Activated B cell treated with CpG ODN at 0.5 μM for 24 hours (primary cell): ENCODE results near the gene SPOCK1. TPM values are rescaled to one million over a fixed set of nuclear protein-coding genes. Genes with fewer than 3 reads are reported as not detected.

ENCODE experiments used
- ATAC-seq: fragments of 200-7000 bp; cut with Tn5 transposase; one replicate; pipeline ENCODE4 v1.10.0; 2021; ENCODE audit warnings: low read depth, mild to moderate bottlenecking, moderate library complexity
- CTCF ChIA-PET: fragments of 350-600 bp; sonication (Branson Sonifier 250); formaldehyde crosslinking; loops from one replicate; lab custom pipeline; 2021; ENCODE audit warnings: antibody characterized with exemption; lab: Charles Lee
- POLR2A ChIA-PET: fragments of 350-600 bp; sonication (Branson Sonifier 250); formaldehyde crosslinking; loops from one replicate; lab custom pipeline; 2021; ENCODE audit warnings: antibody characterized with exemption; lab: Charles Lee
- DNase-seq: peaks from one replicate; pipeline ENCODE4 v3.0.0; 2022
- H3K27ac Mint-ChIP-seq: one replicate; pipeline ENCODE4 v1.8.0; 2020; ENCODE audit warnings: mixed read lengths
- H3K27me3 Mint-ChIP-seq: one replicate; pipeline ENCODE4 v1.8.0; 2021; ENCODE audit warnings: mixed read lengths
- H3K36me3 Mint-ChIP-seq: one replicate; pipeline ENCODE4 v1.8.0; 2021; ENCODE audit warnings: low read depth, mixed read lengths
- H3K4me1 Mint-ChIP-seq: one replicate; pipeline ENCODE4 v1.8.0; 2021; ENCODE audit warnings: mixed read lengths
- H3K4me3 Mint-ChIP-seq: one replicate; pipeline ENCODE4 v1.8.0; 2020; ENCODE audit warnings: mild to moderate bottlenecking, mixed read lengths
- H3K9me3 Mint-ChIP-seq: one replicate; pipeline ENCODE4 v1.8.0; 2020; ENCODE audit warnings: mixed read lengths
- CTCF ChIP-seq: fragments of 200-600 bp; IDR thresholded peaks from one replicate; pipeline ENCODE4 v1.8.0; 2022; ENCODE audit warnings: antibody characterized with exemption, mild to moderate bottlenecking
- intact Hi-C: fragments of 100-400 bp; cut with micrococcal nuclease; formaldehyde crosslinking; loops from one replicate; pipeline ENCODE4 v1.15.1; 2024
- total RNA-seq: library from RNA; stranded (reverse); gene quantifications from 2 replicates; pipeline ENCODE4 v1.2.3, GENCODE V29; 2022

The SPOCK1 gene
- total RNA-seq, 1 donor from 2014 or later = not detected

GRCh38 chr5:137164961-137165360, 334.2 kb downstream of the SPOCK1 start:
- no peaks in the 10 kb centered on the region for H3K4me1 Mint-ChIP-seq
- no peaks in the 10 kb centered on the region for H3K36me3 Mint-ChIP-seq
- no peak overlapping the region for H3K27ac Mint-ChIP-seq

GRCh38 chr5:137164536-137164935, 334.6 kb downstream of the SPOCK1 start:
- CTCF ChIA-PET = no interaction called here
- DNase-seq (no peak), ATAC-seq (no peak)
- Mint-ChIP-seq H3K27ac (no peak overlapping the region), H3K36me3 (no peaks in the 10 kb centered on the region), H3K4me1 (no peaks in the 10 kb centered on the region), H3K27me3 (no peaks in the 10 kb centered on the region), H3K4me3 (no peak overlapping the region), H3K9me3 (peaks cover 2% of the 10 kb centered on the region)
- POLR2A ChIA-PET = no interaction called here
- intact Hi-C loops = no loop called here
- TF ChIP-seq CTCF = no peak

More at GRCh38 chr5:137164961-137165360, 334.2 kb downstream of the SPOCK1 start:
- Mint-ChIP-seq H3K9me3 (peaks cover 2% of the 10 kb centered on the region), H3K4me3 (no peak overlapping the region), H3K27me3 (no peaks in the 10 kb centered on the region)
- CTCF ChIA-PET = no interaction called here
- no peak for TF ChIP-seq CTCF
- ATAC-seq (no peak), DNase-seq (no peak)
- POLR2A ChIA-PET = no interaction called here
- intact Hi-C loops = no loop called here

- ChIA-PET CTCF (no interaction called here), POLR2A (no interaction called here)
- Mint-ChIP-seq H3K36me3 (no peaks in the 10 kb centered on the region), H3K27ac (no peak overlapping the region), H3K9me3 (no peaks in the 10 kb centered on the region), H3K4me1 (no peaks in the 10 kb centered on the region), H3K27me3 (no peaks in the 10 kb centered on the region), H3K4me3 (no peak overlapping the region)
- no peak for TF ChIP-seq CTCF
- intact Hi-C loops = no loop called here
- no peak for ATAC-seq
- no peak for DNase-seq
Observed at GRCh38 chr5:137158691-137159090, 340.4 kb downstream of the SPOCK1 start.

GRCh38 chr5:137156180-137156579, 342.9 kb downstream of the SPOCK1 start:
- H3K9me3 Mint-ChIP-seq = no peaks in the 10 kb centered on the region
- ATAC-seq (no peak), DNase-seq (no peak)
- no peak for TF ChIP-seq CTCF
- H3K4me1 Mint-ChIP-seq = no peaks in the 10 kb centered on the region
- H3K27ac Mint-ChIP-seq = no peak overlapping the region
- H3K36me3 Mint-ChIP-seq = no peaks in the 10 kb centered on the region
- intact Hi-C loops = no loop called here
- ChIA-PET POLR2A (no interaction called here), CTCF (no interaction called here)
- peaks cover 2% of the 10 kb centered on the region for H3K27me3 Mint-ChIP-seq
- no peak overlapping the region for H3K4me3 Mint-ChIP-seq

GRCh38 chr5:137155261-137156000, 343.7 kb downstream of the SPOCK1 start:
- Mint-ChIP-seq H3K27ac (no peak overlapping the region), H3K4me3 (no peak overlapping the region), H3K27me3 (peaks cover 2% of the 10 kb centered on the region), H3K9me3 (no peaks in the 10 kb centered on the region), H3K4me1 (no peaks in the 10 kb centered on the region), H3K36me3 (no peaks in the 10 kb centered on the region)
- intact Hi-C loops = no loop called here
- ChIA-PET POLR2A (no interaction called here), CTCF (no interaction called here)
- ATAC-seq = no peak
- TF ChIP-seq CTCF = no peak
- DNase-seq = no peak
